ENCODE results near the gene DLG4.

DLG4 gene

GRCh38 chr17:7144213-7144612 is 75.4 kb downstream of the DLG4 start:
- DNase-seq, result no peak

- DNase-seq, result no peak
These were observed 77.8 kb downstream of the DLG4 start for GRCh38 chr17:7141824-7142223.

GRCh38 chr17:7139400-7139799 is 80.2 kb downstream of the DLG4 start:
- no peak for DNase-seq

- no peak for DNase-seq
These were observed 80.7 kb downstream of the DLG4 start for GRCh38 chr17:7138800-7139381.

GRCh38 chr17:7137171-7137943 is 82.3 kb downstream of the DLG4 start:
- DNase-seq, result no peak

Data from right hindlimb (tissue), 1 donor.